NCI-H510A (cell line): ENCODE results near the gene CDY2B.
"Not testable (repeated sequence)": the region's sequence is repeated elsewhere in the genome, so short reads cannot be mapped to it uniquely, and the experiment has no call there.

Experiments used
- DNase-seq: peaks from one replicate; lab custom pipeline; 2025; lab: John Stamatoyannopoulos, UW

Gene CDY2B

DNA sequence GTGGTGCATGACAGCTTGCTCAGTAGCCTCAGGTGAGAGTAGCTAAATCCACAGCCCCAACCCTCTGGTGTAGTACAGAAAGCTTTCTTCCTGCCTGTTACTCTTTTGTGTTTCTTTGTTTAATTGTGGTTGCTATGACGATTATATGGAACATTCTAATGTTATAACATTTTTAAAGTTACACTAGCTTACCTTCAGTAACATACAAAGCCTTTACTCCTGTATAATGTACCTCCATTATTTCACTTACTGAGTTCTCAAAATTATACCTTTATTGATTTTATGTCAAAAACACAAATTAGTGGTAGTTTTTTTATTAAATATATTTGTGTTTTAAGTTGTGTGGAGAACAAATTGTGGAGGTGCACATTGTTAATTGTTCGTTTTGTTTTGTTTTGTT lies at the start of gene CDY2B:
Gene CDY2B (minus strand): TSS at position 101 of the 400 bp plus-strand sequence. CDS start 328 bp downstream, outside the sequence.
- DNase-seq: not testable (repeated sequence)

DNA sequence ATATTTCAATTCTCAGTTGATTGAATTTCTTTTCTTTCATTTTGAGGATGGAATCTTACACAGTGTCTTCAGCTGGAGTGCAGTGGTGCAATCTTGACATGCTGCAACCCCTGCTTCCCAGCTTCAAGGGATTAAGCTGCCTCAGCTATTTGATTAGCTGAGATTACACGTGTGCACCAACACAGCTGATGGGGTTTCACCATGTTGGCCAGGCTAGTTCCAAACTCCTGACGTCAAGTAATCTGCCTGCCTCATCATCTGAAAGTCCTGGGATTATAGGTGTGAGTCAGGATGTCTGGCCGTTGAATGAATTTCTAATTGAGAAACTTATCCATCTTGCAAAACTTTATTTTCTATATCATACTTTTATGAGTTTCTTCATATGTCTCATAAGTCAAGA lies 28.0 kb upstream of the CDY2B start:
- not testable (repeated sequence) for DNase-seq

- not testable (repeated sequence) for DNase-seq
These were observed 27.3 kb upstream of the CDY2B start for GRCh38 chrY:17907351-17907750.

DNA sequence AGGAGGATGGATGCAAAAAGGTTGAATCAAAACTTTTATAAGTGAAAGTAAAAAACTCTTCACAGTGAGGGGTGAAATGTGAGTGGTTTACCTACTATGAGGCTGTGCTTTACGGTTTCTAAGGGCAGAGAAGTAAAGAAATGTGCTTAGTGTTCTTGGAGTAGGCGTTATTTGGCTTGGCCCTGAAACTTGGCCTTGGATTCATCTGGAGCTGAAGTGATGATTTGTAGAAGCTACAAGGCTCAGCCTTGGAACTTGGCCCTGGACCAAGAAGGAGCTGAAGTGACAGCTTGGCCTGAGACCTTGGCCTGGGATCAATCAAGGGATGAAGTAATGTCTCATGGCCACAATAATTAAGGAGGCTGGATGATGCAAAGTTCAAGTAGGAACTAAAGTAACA lies 1.7 kb upstream of the CDY2B start:
- not testable (repeated sequence) for DNase-seq

DNA sequence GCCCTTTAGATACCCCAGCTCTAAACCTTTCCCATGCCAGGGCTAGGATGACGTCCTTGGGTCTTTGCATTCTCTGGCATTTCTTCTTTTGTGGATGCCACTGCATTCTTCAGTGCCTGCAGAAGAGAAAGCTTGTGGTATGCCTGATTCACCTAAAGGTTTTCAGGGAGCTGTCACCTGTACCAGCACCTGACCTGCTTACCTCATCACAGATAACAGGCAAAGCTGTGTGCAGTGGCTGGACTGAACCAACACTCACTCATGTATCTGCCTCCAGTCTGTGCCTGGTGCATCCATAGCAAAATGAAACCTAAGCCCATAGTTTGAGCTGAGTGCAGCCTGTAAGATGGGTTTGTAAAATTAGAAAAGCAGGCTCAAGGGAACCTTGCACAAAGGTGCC lies 3.3 kb downstream of the CDY2B start:
- not testable (repeated sequence) for DNase-seq

DNA sequence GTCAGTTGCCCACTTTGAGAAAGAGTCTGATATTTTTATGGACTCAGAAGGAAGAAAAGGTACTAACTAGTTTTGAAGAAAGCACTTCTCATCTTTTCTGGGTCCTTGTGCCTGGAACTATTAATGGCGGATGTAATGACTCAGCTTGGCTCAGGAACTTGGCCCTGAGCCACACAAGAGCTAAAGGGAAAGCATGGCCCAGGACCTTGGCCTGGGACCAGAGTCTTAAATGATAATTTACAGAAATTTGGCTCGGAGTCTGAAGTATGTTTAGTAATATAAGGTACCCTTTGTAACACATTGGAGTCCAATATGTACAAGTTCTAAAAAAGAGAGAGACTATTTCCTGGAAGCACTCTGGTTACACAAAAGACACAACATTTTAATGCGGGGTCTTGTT lies 4.6 kb downstream of the CDY2B start:
- DNase-seq: not testable (repeated sequence)

DNA sequence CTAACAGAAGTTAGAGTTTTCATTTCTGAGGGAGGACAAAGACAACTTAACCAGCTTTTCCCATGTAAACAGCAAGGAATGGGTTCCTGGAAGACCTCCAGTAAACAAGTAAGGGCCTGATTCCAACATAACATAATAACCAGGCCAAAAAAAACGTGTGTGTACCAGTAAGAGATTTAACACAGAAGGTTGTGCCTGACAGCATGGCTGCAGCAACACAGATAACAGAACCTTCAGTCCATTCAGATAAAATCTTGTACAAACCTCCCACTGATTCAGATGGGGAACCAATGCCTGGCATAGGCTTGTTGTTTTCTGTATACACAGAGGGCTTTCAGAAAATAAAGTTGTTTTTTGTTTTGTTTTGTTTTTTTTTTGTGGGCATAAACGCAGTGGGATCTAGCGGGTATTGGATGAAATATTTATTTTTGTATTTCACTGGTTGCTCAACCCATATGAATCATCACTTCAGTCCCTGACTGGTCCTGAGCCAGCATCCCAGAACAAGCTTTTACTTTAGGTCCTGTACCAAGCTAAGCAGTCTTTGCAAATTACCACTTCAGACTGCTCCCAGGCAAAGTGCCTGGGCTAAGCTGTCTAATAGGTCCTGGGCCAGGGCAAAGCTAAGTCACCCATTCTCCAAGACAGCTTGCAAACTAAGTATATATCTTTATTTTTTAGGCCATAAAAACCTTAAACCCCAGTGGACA lies 8.7 kb downstream of the CDY2B start:
- not testable (repeated sequence) for DNase-seq

- not testable (repeated sequence) for DNase-seq
These were observed 9.3 kb downstream of the CDY2B start for GRCh38 chrY:17870737-17871136.

DNA sequence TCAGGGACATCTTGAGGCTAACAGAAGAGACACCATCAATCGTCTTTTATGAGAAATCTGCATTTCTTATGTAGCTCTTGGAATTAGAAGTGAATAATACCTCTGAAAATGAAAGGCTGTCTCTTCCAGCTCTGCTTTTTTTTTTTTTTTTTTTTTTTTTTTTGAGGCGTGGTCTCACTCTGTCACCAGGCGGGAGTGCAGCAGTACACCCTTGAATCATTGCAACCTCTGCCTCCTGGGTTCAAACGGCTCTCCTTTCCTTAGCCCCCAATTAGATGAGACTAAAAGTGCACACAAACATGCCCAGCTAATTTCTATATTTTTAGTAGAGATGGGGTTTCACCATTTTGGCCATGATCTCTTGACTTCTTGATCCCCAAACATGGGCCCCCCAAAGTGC lies 12.2 kb downstream of the CDY2B start:
- DNase-seq: not testable (repeated sequence)

DNA sequence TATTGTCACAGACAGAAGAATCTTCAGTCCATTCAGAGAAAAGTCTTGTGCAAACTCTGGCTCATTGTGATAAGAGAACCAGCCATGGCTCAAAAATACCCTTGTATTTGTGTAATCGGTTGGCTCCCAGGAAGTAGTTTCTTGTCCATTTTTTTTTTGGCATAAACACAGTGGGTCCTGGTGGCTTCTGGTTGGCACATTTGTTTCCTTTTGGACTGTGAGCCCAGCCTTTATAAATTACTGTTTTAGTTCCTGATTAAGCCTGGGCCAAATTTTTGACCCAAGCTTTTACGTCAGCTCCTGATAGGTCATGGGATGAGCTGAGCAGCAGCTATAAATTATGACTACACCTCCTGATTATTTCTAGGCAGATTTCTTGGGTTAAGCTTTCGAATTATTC lies 19.4 kb downstream of the CDY2B start:
- not testable (repeated sequence) for DNase-seq

DNA sequence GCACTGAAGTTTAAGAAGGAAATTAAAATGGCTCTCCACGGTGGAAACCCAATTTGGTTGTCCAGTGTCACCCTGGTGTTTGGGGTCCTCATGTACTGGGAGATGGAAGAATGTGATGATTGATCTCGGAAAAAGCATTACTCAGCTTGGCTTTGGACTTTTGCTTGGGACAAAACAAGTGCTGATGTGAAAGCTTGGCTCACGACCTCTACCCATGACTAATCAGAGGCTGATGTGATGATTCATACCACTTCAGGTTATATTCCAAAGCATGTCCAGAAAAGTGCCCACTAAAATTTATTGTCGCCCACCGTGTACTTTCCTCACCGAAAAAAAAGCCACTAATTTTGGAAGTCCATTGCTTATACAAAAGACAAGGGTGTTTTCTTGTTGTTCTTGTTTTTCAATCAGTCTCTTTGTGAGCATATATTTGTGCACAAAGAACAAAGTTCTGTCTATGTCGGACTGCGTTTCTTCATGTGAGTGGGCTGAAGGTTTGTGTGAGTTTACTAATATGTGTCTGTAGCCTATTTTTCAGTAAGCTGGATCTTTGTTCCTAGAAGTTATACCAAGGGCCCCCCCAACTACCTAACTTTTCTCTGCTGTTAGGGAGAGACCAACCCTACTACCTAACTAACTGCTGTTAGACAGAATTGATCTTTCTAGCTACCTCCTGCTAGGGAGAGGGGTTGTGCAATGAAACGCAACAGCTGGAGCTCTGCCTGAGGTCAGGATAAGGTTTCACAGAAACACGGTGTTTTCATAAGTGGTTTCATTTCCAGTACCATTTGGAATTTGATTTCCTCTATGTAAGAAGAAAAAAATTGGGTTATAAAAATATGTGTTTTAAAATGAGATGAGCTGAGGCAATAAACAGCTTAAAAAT lies 22.8 kb downstream of the CDY2B start:
- DNase-seq: not testable (repeated sequence)

DNA sequence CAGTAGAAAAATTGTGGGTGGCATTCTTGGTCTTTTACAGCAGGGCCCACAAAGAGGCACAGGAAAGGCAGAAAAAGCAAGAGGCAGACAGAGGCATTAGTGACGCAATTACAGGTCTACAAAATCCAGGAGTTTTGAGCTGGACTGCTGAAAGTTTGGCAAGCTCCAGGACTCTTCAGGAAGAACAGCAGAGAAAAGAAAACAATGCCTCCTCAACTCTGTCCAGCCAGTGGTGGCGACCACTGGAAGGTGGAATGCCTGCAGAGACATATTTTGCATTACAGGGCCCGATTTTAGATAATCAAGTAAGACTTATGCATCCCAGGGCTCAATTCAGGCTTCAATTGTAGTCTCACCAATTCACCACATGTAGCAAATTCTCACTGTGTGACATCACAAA lies 23.5 kb downstream of the CDY2B start:
- DNase-seq: not testable (repeated sequence)

DNA sequence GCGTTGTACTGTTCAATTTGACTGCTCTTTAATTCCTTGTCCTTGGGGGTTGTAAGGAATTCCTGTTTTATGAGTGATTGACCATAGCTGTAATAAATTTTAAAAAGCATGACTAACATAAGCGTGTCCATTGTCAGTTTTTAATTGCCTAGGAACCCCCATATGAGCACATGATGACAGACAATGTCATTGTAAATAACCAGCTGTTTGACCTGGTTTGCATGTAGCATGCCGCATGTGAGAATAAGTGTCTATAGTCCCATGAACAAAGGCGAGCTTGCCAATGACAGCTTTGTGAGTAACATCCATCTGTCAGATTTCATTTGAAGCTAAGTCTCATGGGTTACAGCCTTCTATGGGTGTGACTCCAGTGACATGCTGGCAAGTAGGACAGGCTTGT lies 30.9 kb downstream of the CDY2B start:
- not testable (repeated sequence) for DNase-seq

- not testable (repeated sequence) for DNase-seq
These were observed 47.9 kb downstream of the CDY2B start for GRCh38 chrY:17832149-17832548.
